OCI-LY1 (cell line): Measurements from ENCODE around the gene DEFB108B.
"Not testable (repeated sequence)": the region's sequence is repeated elsewhere in the genome, so short reads cannot be mapped to it uniquely, and the experiment has no call there.

ENCODE experiments used
- H2AFZ ChIP-seq: fragments of 200-600 bp; sonication (generic), shearing (Covaris generic); 2 replicates; pipeline ENCODE4 v1.6.0; 2014; ENCODE audit warnings: antibody characterized with exemption, mild to moderate bottlenecking, low read length
- H3F3A ChIP-seq: fragments of 200-600 bp; sonication (generic), shearing (Covaris generic); 2 replicates; pipeline ENCODE4 v1.6.0; 2014; ENCODE audit warnings: mild to moderate bottlenecking, antibody characterized with exemption, low read length, moderate library complexity; ENCODE audit not compliant: insufficient read depth
- H3K27ac ChIP-seq: fragments of 200-600 bp; sonication (generic); 2 replicates; pipeline ENCODE4 v1.5.1; 2014; ENCODE audit warnings: low read length, mixed run types, mild to moderate bottlenecking, low read depth; ENCODE audit not compliant: poor library complexity, severe bottlenecking
- H3K27me3 ChIP-seq: fragments of 200-600 bp; sonication (generic); 2 replicates; pipeline ENCODE4 v1.6.0; 2014; ENCODE audit warnings: antibody characterized with exemption, mild to moderate bottlenecking, low read length, moderate library complexity; ENCODE audit not compliant: insufficient read depth
- H3K36me3 ChIP-seq: fragments of 200-600 bp; sonication (generic); 2 replicates; pipeline ENCODE4 v1.6.1; 2014; ENCODE audit warnings: mild to moderate bottlenecking, antibody characterized with exemption, low read length, moderate library complexity, mixed read lengths; ENCODE audit not compliant: insufficient read depth
- H3K4me1 ChIP-seq: fragments of 200-600 bp; sonication (generic); 2 replicates; pipeline ENCODE4 v1.5.1; 2014; ENCODE audit warnings: mild to moderate bottlenecking, low read length, moderate library complexity; ENCODE audit not compliant: insufficient read depth, severe bottlenecking
- H3K4me2 ChIP-seq: fragments of 200-600 bp; sonication (generic), shearing (Covaris generic); 2 replicates; pipeline ENCODE4 v1.6.1; 2014; ENCODE audit warnings: low read length
- H3K4me3 ChIP-seq: fragments of 200-600 bp; sonication (generic); 2 replicates; pipeline ENCODE4 v1.5.1; 2014; ENCODE audit warnings: low read length, low read depth, mild to moderate bottlenecking, mixed read lengths; ENCODE audit not compliant: poor library complexity, severe bottlenecking
- H3K79me2 ChIP-seq: fragments of 200-600 bp; shearing (Covaris generic); 2 replicates; pipeline ENCODE4 v1.6.1; 2016; ENCODE audit warnings: mixed run types, low read length, mixed read lengths; ENCODE audit not compliant: insufficient read depth
- H3K9ac ChIP-seq: fragments of 200-600 bp; sonication (generic), shearing (Covaris generic); 2 replicates; pipeline ENCODE4 v1.6.1; 2014; ENCODE audit warnings: mild to moderate bottlenecking, low read length, mixed read lengths
- H3K9me2 ChIP-seq: fragments of 200-600 bp; sonication (generic), shearing (Covaris generic); 2 replicates; pipeline ENCODE4 v1.6.1; 2014; ENCODE audit warnings: low read depth, mild to moderate bottlenecking, low read length, mixed read lengths
- H3K9me3 ChIP-seq: fragments of 200-600 bp; shearing (Covaris generic); 2 replicates; pipeline ENCODE4 v1.6.1; 2014; ENCODE audit warnings: low read length, mixed read lengths
- H4K20me1 ChIP-seq: fragments of 200-600 bp; sonication (generic), shearing (Covaris generic); 2 replicates; pipeline ENCODE4 v1.6.0; 2016; ENCODE audit warnings: mild to moderate bottlenecking, low read length; ENCODE audit not compliant: insufficient read depth
- CTCF ChIP-seq: fragments of 200-600 bp; sonication (generic), shearing (Covaris generic); IDR thresholded peaks from 2 replicates; pipeline ENCODE4 v1.5.1; 2017; ENCODE audit warnings: mild to moderate bottlenecking, antibody characterized with exemption, low read length, moderate library complexity, mixed read lengths
- EZH2 ChIP-seq: fragments of 200-600 bp; sonication (generic), shearing (Covaris generic); IDR thresholded peaks from 2 replicates; pipeline ENCODE4 v1.8.0; 2017; ENCODE audit warnings: borderline replicate concordance, mixed run types, mild to moderate bottlenecking, antibody characterized with exemption, low read length, moderate library complexity, mixed read lengths

DEFB108B gene

GRCh38 chr11:71832811-71833210, at the start of gene DEFB108B:
Gene DEFB108B (plus strand): TSS chr11:71833200. CDS start chr11:71833200, 0 bp downstream.
- H3K4me3 ChIP-seq, H3K4me1 ChIP-seq, H4K20me1 ChIP-seq, H3K9ac ChIP-seq, H3F3A ChIP-seq, H2AFZ ChIP-seq, H3K9me2 ChIP-seq, H3K27me3 ChIP-seq, H3K79me2 ChIP-seq, H3K36me3 ChIP-seq, H3K27ac ChIP-seq, H3K4me2 ChIP-seq, H3K9me3 ChIP-seq: not testable (repeated sequence)

GRCh38 chr11:71786114-71786847, 46.7 kb upstream of the DEFB108B start:
- not testable (repeated sequence) for H2AFZ ChIP-seq, H3K79me2 ChIP-seq, H3K9me2 ChIP-seq, H3K9me3 ChIP-seq, H3K27ac ChIP-seq, H3F3A ChIP-seq, H4K20me1 ChIP-seq, H3K36me3 ChIP-seq, H3K27me3 ChIP-seq
- Histone ChIP-seq H3K4me2 (peak overlapping the region; percentile 78), H3K4me1 (peaks cover 16% of the 10 kb centered on the region), H3K4me3 (peak overlapping the region; percentile 73), H3K9ac (peak overlapping the region; percentile 49)

GRCh38 chr11:71786848-71787097, 46.2 kb upstream of the DEFB108B start:
- not testable (repeated sequence) for H3K36me3 ChIP-seq, H3K9me3 ChIP-seq, H3K79me2 ChIP-seq, H3F3A ChIP-seq, H3K9me2 ChIP-seq, H2AFZ ChIP-seq, H4K20me1 ChIP-seq, H3K27me3 ChIP-seq
- Histone ChIP-seq H3K9ac (peak overlapping the region; percentile 59), H3K4me1 (peaks cover 16% of the 10 kb centered on the region), H3K4me2 (peak overlapping the region; percentile 78), H3K27ac (peak overlapping the region; percentile 44), H3K4me3 (peak overlapping the region; percentile 73)

- no peak for TF ChIP-seq EZH2
- no peak for TF ChIP-seq CTCF
- no peak overlapping the region for H2AFZ ChIP-seq
These were observed 45.7 kb upstream of the DEFB108B start for GRCh38 chr11:71787098-71787823.

GRCh38 chr11:71787824-71788454, 45.1 kb upstream of the DEFB108B start:
- Histone ChIP-seq H3K4me1 (peaks cover 16% of the 10 kb centered on the region), H3K9ac (peak overlapping the region; percentile 77), H3K4me3 (peak overlapping the region; percentile 73), H3K4me2 (peak overlapping the region; percentile 85), H3K27ac (peak overlapping the region; percentile 51)
- not testable (repeated sequence) for H3K9me3 ChIP-seq, H3F3A ChIP-seq, H4K20me1 ChIP-seq, H3K79me2 ChIP-seq, H3K9me2 ChIP-seq, H3K27me3 ChIP-seq, H2AFZ ChIP-seq, H3K36me3 ChIP-seq

More at GRCh38 chr11:71787098-71787823, 45.7 kb upstream of the DEFB108B start:
- Histone ChIP-seq H3K9me3 (no peaks in the 10 kb centered on the region), H3K9ac (peak overlapping the region; percentile 77), H4K20me1 (no peaks in the 10 kb centered on the region), H3K4me3 (peak overlapping the region; percentile 73), H3K4me2 (peak overlapping the region; percentile 85), H3K4me1 (peaks cover 16% of the 10 kb centered on the region), H3K79me2 (no peaks in the 10 kb centered on the region), H3K27ac (peak overlapping the region; percentile 51), H3K9me2 (no peaks in the 10 kb centered on the region), H3K36me3 (no peaks in the 10 kb centered on the region), H3F3A (no peaks in the 10 kb centered on the region), H3K27me3 (0 out of 2 replicates have a peak, but pooled peaks cover under 1% of the 10 kb centered on the region)

- H3K4me3 ChIP-seq, H3K9ac ChIP-seq, H4K20me1 ChIP-seq, H2AFZ ChIP-seq, H3K4me2 ChIP-seq, H3K79me2 ChIP-seq, H3F3A ChIP-seq, H3K36me3 ChIP-seq, H3K27me3 ChIP-seq, H3K9me2 ChIP-seq, H3K9me3 ChIP-seq, H3K27ac ChIP-seq: not testable (repeated sequence)
- H3K4me1 ChIP-seq, result peaks cover 16% of the 10 kb centered on the region
These were observed 43.4 kb upstream of the DEFB108B start for GRCh38 chr11:71789444-71790196.
